Measurements from ENCODE around the gene SLC25A19. TPM values are rescaled to one million over a fixed set of nuclear protein-coding genes. Genes with fewer than 3 reads are reported as not detected.

SLC25A19 gene
- total RNA-seq, 2 experiments from 2014 or later, result 113 to 144 TPM

GRCh38 chr17:75249564-75249963 lies 39.7 kb downstream of the SLC25A19 start:
- peak overlapping the region; percentile 39 for H3K27ac ChIP-seq (ENCODE audit: low read depth, low read length, poor library complexity, severe bottlenecking)
- ChIA-PET POLR2A (interaction anchor here (1.0 to 5.0 kb wide), 6 partner anchors 12 to 45 kb away, joined by 3 to 36 read pairs (median 4); partner anchors contain the start of genes GGA3, MIF4GD, MRPS7 and SLC25A19), CTCF (ENCODE audit: unreplicated experiment) (interaction anchor here (0.5 to 2.3 kb wide), 4 partner anchors 9 to 92 kb away, joined by 3 to 8 read pairs (median 4); no protein-coding TSS in a partner anchor)
- peaks cover 45% of the 10 kb centered on the region for H3K79me2 ChIP-seq (ENCODE audit: insufficient read depth, low read depth, low read length)
- peak overlapping the region; percentile 46 for H3K4me2 ChIP-seq (ENCODE audit: low read length)
- no peaks in the 10 kb centered on the region for H3K9me2 ChIP-seq (ENCODE audit: insufficient read depth, low read length)
- H4K20me1 ChIP-seq (ENCODE audit: insufficient read depth, low read length), result peaks cover 9% of the 10 kb centered on the region
- H3K4me3 ChIP-seq (ENCODE audit: low read depth, low read length, poor library complexity, severe bottlenecking), result no peak overlapping the region
- H2AFZ ChIP-seq (ENCODE audit: low read length), result no peak overlapping the region
- H3K36me3 ChIP-seq (ENCODE audit: insufficient read depth, low read length), result peaks cover 38% of the 10 kb centered on the region
- TF ChIP-seq CTCF (conservative IDR thresholded peaks at IDR 0.05; ENCODE audit: low read length) (no peak), EZH2phosphoT487 (IDR thresholded peaks at IDR 0.05; ENCODE audit: borderline replicate concordance, low read depth, low read length) (no peak)
- intact Hi-C loops (cut with micrococcal nuclease; ENCODE audit: unreplicated experiment), result no loop called here
- no peak for DNase-seq (ENCODE audit: low spot score)
- BruUV-seq (replicated peaks), result TSS peak; percentile 57
- peaks cover 55% of the 10 kb centered on the region for H3K4me1 ChIP-seq (ENCODE audit: insufficient read depth, low read length, poor library complexity, severe bottlenecking)
- H3K9me3 ChIP-seq (ENCODE audit: low read length), result no peaks in the 10 kb centered on the region

- peaks cover 34% of the 10 kb centered on the region for H3K79me2 ChIP-seq (ENCODE audit: insufficient read depth, low read depth, low read length)
- H2AFZ ChIP-seq (ENCODE audit: low read length), result no peak overlapping the region
- peaks cover 67% of the 10 kb centered on the region for H3K36me3 ChIP-seq (ENCODE audit: insufficient read depth, low read length)
- H3K4me3 ChIP-seq (ENCODE audit: low read depth, low read length, poor library complexity, severe bottlenecking), result no peak overlapping the region
- DNase-seq (ENCODE audit: low spot score), result no peak
- no peaks in the 10 kb centered on the region; the same call in 1 of the 2 replicates for H4K20me1 ChIP-seq (ENCODE audit: insufficient read depth, low read length)
- TF ChIP-seq CTCF (conservative IDR thresholded peaks at IDR 0.05; ENCODE audit: low read length) (no peak), EZH2phosphoT487 (IDR thresholded peaks at IDR 0.05; ENCODE audit: borderline replicate concordance, low read depth, low read length) (no peak)
- no peak overlapping the region for H3K4me2 ChIP-seq (ENCODE audit: low read length)
- ChIA-PET POLR2A (interaction anchor here (0.7 to 1.1 kb wide), 9 partner anchors 16 to 404 kb away, joined by 3 to 10 read pairs (median 5); partner anchors contain the start of gene NUP85), CTCF (ENCODE audit: unreplicated experiment) (no interaction called here)
- intact Hi-C loops (cut with micrococcal nuclease; ENCODE audit: unreplicated experiment), result no loop called here
- H3K4me1 ChIP-seq (ENCODE audit: insufficient read depth, low read length, poor library complexity, severe bottlenecking), result peaks cover 71% of the 10 kb centered on the region
- H3K27ac ChIP-seq (ENCODE audit: low read depth, low read length, poor library complexity, severe bottlenecking), result no peak overlapping the region
- H3K9me3 ChIP-seq (ENCODE audit: low read length), result no peaks in the 10 kb centered on the region
- H3K9me2 ChIP-seq (ENCODE audit: insufficient read depth, low read length), result no peaks in the 10 kb centered on the region
- no TSS peak for BruUV-seq (replicated peaks)
These were observed 42.8 kb downstream of the SLC25A19 start for GRCh38 chr17:75246404-75246803.

- Histone ChIP-seq H3K4me1 (ENCODE audit: insufficient read depth, low read length, poor library complexity, severe bottlenecking) (peaks cover 65% of the 10 kb centered on the region), H3K9me3 (ENCODE audit: low read length) (no peaks in the 10 kb centered on the region), H3K79me2 (ENCODE audit: insufficient read depth, low read depth, low read length) (peaks cover 20% of the 10 kb centered on the region), H3K27ac (ENCODE audit: low read depth, low read length, poor library complexity, severe bottlenecking) (peak overlapping the region; percentile 75), H3K9me2 (ENCODE audit: insufficient read depth, low read length) (no peaks in the 10 kb centered on the region), H3K36me3 (ENCODE audit: insufficient read depth, low read length) (peaks cover 80% of the 10 kb centered on the region), H3K4me3 (ENCODE audit: low read depth, low read length, poor library complexity, severe bottlenecking) (peak overlapping the region; percentile 38), H4K20me1 (ENCODE audit: insufficient read depth, low read length) (no peaks in the 10 kb centered on the region), H3K4me2 (ENCODE audit: low read length) (peak overlapping the region; percentile 70), H2AFZ (ENCODE audit: low read length) (peak overlapping the region; percentile 1; the same call in 1 of the 2 replicates)
- DNase-seq (ENCODE audit: low spot score), result no peak
- no TSS peak for BruUV-seq (replicated peaks)
- CTCF ChIA-PET (ENCODE audit: unreplicated experiment), result interaction anchor here (0.9 to 1.6 kb wide), 2 partner anchors 15 to 25 kb away, joined by 3 to 6 read pairs; no protein-coding TSS in a partner anchor
- POLR2A ChIA-PET, result interaction anchor here (1.0 to 1.6 kb wide), 4 partner anchors 15 to 39 kb away, joined by 4 to 13 read pairs (median 5); partner anchors contain the start of genes MRPS7 and NUP85
- no peak for TF ChIP-seq EZH2phosphoT487 (IDR thresholded peaks at IDR 0.05; ENCODE audit: borderline replicate concordance, low read depth, low read length)
- TF ChIP-seq CTCF (conservative IDR thresholded peaks at IDR 0.05; ENCODE audit: low read length), result no peak
- intact Hi-C loops (cut with micrococcal nuclease; ENCODE audit: unreplicated experiment), result no loop called here
These were observed 44.2 kb downstream of the SLC25A19 start for GRCh38 chr17:75245011-75245410.
